Measurements from ENCODE around the gene SNIP1. TPM values are rescaled to one million over a fixed set of nuclear protein-coding genes. Genes with fewer than 3 reads are reported as not detected.

The SNIP1 gene
- total RNA-seq, 1 experiment from 2014 or later, result 21.0 TPM

DNA sequence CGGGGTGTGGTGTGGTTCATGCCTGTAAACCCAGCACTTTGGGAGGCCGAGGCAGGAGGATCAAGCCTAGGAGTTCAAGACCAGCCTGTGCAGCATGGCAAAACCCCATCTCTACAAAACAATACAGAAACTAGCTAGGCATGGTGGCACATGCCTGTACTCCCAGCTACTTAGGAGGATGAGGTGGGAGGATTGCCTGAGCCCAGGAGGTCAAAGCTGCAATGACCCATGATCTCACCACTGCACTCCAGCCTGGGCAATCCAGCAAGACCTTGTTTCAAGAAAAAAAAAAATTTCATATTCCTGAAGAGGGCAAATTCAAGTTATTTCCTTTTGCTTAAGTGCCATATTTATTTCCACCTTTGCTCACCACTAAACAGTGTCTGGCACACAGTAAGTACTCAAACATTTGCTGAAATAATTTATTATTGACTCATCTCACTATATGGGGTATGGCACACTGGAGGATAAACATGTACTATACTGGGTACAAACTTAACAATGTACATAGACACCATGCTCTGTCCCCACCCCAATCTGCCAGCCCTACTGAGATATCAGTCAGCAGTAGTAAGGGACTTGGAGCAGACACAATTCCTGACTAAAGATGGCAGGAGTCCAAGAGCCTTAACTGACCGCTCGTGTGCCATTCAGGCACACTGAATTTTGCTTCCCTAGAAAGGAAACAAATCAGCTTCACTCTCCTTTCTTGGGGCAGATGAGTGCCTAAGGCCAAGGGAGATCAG is 55.0 kb downstream of the SNIP1 start:
- H3K36me3 Mint-ChIP-seq (ENCODE audit: insufficient read depth, unreplicated experiment), result peaks cover 37% of the 10 kb centered on the region
- H3K27me3 Mint-ChIP-seq (ENCODE audit: unreplicated experiment), result no peaks in the 10 kb centered on the region
- intact Hi-C loops (cut with micrococcal nuclease; ENCODE audit: unreplicated experiment), result no loop called here
- TF ChIP-seq, protein P1, sequence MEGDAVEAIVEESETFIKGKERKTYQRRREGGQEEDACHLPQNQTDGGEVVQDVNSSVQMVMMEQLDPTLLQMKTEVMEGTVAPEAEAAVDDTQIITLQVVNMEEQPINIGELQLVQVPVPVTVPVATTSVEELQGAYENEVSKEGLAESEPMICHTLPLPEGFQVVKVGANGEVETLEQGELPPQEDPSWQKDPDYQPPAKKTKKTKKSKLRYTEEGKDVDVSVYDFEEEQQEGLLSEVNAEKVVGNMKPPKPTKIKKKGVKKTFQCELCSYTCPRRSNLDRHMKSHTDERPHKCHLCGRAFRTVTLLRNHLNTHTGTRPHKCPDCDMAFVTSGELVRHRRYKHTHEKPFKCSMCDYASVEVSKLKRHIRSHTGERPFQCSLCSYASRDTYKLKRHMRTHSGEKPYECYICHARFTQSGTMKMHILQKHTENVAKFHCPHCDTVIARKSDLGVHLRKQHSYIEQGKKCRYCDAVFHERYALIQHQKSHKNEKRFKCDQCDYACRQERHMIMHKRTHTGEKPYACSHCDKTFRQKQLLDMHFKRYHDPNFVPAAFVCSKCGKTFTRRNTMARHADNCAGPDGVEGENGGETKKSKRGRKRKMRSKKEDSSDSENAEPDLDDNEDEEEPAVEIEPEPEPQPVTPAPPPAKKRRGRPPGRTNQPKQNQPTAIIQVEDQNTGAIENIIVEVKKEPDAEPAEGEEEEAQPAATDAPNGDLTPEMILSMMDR (IDR thresholded peaks at IDR 0.05; ENCODE audit: unreplicated experiment), result no peak
- no peaks in the 10 kb centered on the region for H3K9me3 Mint-ChIP-seq (ENCODE audit: low read depth, unreplicated experiment)
- H3K27ac Mint-ChIP-seq (ENCODE audit: unreplicated experiment), result no peak overlapping the region
- BruUV-seq (replicated peaks), result no TSS peak
- CTCF ChIA-PET, result interaction anchor here (0.6 to 1.1 kb wide), 2 partner anchors 11 to 433 kb away, joined by 3 to 5 read pairs; no protein-coding TSS in a partner anchor
- H3K4me1 Mint-ChIP-seq (ENCODE audit: low read depth, unreplicated experiment), result peaks cover 10% of the 10 kb centered on the region
- H3K4me3 Mint-ChIP-seq (ENCODE audit: low read depth, unreplicated experiment), result no peak overlapping the region
- DNase-seq, result peak; percentile 20

DNA sequence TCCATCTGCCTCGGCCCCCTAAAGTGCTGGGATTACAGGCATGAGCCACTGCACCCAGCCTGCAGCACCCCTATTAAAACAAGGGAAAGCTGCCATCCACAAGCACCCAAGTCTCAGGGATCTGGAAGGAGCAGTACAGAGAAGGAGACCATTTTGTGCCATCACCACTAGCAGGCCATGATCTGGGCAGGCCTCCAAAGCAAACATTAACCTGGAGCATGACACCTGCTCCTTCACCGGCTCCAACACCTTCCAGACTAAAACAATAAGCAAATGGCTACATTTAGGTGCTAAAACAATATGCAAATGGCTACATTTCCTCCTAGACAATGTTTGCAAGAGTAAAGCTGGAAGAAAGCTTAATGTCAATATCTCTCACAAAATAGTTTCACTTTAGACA is 56.3 kb downstream of the SNIP1 start:
- no peak overlapping the region for H3K4me3 Mint-ChIP-seq (ENCODE audit: low read depth, unreplicated experiment)
- no peak overlapping the region for H3K27ac Mint-ChIP-seq (ENCODE audit: unreplicated experiment)
- peak; percentile 66 for DNase-seq
- CTCF ChIA-PET, result interaction anchor here (1.1 kb wide), 1 partner anchor 10 kb away, joined by 3 read pairs; no protein-coding TSS in a partner anchor
- intact Hi-C loops (cut with micrococcal nuclease; ENCODE audit: unreplicated experiment), result no loop called here
- TF ChIP-seq, protein P1 (IDR thresholded peaks at IDR 0.05; ENCODE audit: unreplicated experiment), result no peak
- H3K9me3 Mint-ChIP-seq (ENCODE audit: low read depth, unreplicated experiment), result no peaks in the 10 kb centered on the region
- H3K27me3 Mint-ChIP-seq (ENCODE audit: unreplicated experiment), result no peaks in the 10 kb centered on the region
- peaks cover 10% of the 10 kb centered on the region for H3K4me1 Mint-ChIP-seq (ENCODE audit: low read depth, unreplicated experiment)
- H3K36me3 Mint-ChIP-seq (ENCODE audit: insufficient read depth, unreplicated experiment), result peaks cover 46% of the 10 kb centered on the region
- BruUV-seq (replicated peaks), result no TSS peak

DNA sequence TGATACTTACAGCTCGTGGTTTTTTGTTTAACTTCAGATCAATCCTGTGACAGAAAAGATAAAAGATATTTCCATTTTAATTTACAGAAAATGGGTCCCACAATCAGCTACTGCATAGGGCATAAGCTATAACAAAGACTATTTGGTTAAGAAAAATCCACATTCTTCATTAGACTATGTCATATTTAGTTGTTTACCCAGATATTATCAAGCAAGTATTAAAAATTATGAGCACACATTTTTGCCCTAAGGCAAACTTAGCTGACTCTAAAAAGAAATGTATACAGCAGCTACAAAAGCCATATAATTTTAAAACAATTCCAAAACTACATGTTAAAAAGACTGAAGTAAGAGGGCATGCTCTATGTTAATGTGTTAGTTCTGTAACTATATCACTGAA is 58.2 kb downstream of the SNIP1 start:
- intact Hi-C loops (cut with micrococcal nuclease; ENCODE audit: unreplicated experiment), result no loop called here
- H3K4me1 Mint-ChIP-seq (ENCODE audit: low read depth, unreplicated experiment), result peaks cover 10% of the 10 kb centered on the region
- DNase-seq, result no peak
- BruUV-seq (replicated peaks), result no TSS peak
- TF ChIP-seq, protein P1 (IDR thresholded peaks at IDR 0.05; ENCODE audit: unreplicated experiment), result no peak
- no peak overlapping the region for H3K27ac Mint-ChIP-seq (ENCODE audit: unreplicated experiment)
- H3K27me3 Mint-ChIP-seq (ENCODE audit: unreplicated experiment), result no peaks in the 10 kb centered on the region
- CTCF ChIA-PET, result no interaction called here
- no peaks in the 10 kb centered on the region for H3K9me3 Mint-ChIP-seq (ENCODE audit: low read depth, unreplicated experiment)
- peaks cover 34% of the 10 kb centered on the region for H3K36me3 Mint-ChIP-seq (ENCODE audit: insufficient read depth, unreplicated experiment)
- H3K4me3 Mint-ChIP-seq (ENCODE audit: low read depth, unreplicated experiment), result no peak overlapping the region

DNA sequence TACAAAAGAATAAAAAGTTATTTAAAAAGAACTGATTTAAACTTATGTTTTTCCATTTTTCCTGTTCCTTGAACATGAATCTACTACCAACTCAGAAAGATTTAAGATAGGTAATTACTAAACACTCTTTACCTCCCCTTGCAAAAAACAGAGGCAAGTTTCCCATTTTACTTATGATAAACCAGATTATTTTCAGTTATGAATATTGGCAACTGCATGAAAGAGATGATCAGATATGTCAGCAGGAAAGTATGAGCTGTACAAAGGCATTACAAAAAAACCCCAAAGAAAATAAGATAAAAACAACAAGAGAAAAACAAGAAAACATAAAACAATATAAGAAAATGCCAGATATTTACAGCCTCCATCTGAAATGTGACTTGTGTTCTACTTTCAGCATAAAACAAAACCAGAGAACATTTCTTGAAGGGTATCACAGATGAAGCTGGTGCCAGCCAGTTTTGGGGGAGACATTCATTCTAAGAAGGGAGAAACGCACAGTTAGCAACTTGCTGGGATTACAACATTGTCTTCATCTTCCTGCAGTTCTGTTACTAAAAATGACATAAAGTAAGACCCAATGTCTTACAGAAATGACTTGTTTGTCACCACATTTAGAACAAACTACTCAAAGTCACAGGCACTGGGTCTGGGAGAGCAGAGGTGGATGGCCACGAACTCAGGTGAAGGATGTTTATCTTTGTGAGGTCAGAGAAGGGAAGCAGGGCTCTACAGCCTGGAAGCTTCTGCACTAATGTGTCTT is 60.6 kb downstream of the SNIP1 start:
- Mint-ChIP-seq H3K36me3 (ENCODE audit: insufficient read depth, unreplicated experiment) (peaks cover 37% of the 10 kb centered on the region), H3K4me1 (ENCODE audit: low read depth, unreplicated experiment) (no peaks in the 10 kb centered on the region), H3K9me3 (ENCODE audit: low read depth, unreplicated experiment) (no peaks in the 10 kb centered on the region), H3K27ac (ENCODE audit: unreplicated experiment) (no peak overlapping the region), H3K4me3 (ENCODE audit: low read depth, unreplicated experiment) (no peak overlapping the region), H3K27me3 (ENCODE audit: unreplicated experiment) (no peaks in the 10 kb centered on the region)
- TSS peak; percentile 14 for BruUV-seq (replicated peaks)
- TF ChIP-seq, protein P1 (IDR thresholded peaks at IDR 0.05; ENCODE audit: unreplicated experiment), result no peak
- no peak for DNase-seq
- CTCF ChIA-PET, result interaction anchor here (0.7 kb wide), 2 partner anchors 10 to 198 kb away, joined by 5 read pairs; no protein-coding TSS in a partner anchor
- intact Hi-C loops (cut with micrococcal nuclease; ENCODE audit: unreplicated experiment), result no loop called here

All from Calu3 (cell line).